ENCODE results near the gene RUNX1. TPM values are rescaled to one million over a fixed set of nuclear protein-coding genes. Genes with fewer than 3 reads are reported as not detected.
"Not testable (repeated sequence)": the region's sequence is repeated elsewhere in the genome, so short reads cannot be mapped to it uniquely, and the experiment has no call there.

RUNX1 gene
- polyA plus RNA-seq, 6 donors from 2014 or later, result 8.8 to 20.7 (median 14.6) TPM

- Mint-ChIP-seq H3K4me1 (peaks cover 13 to 23% (median 16%) of the 10 kb centered on the region in 3 donors), H3K27ac (peak overlapping the region in 3 of 6 donors; percentile 37 to 62 (median 44)), H3K36me3 (peaks cover 8 to 11% of the 10 kb centered on the region in 2 donors)
- not testable (repeated sequence) for ATAC-seq (ENCODE audit: low read depth in 2 of 2); H3K9me3 Mint-ChIP-seq; DNase-seq; H3K4me3 Mint-ChIP-seq; H3K27me3 Mint-ChIP-seq
Observed at GRCh38 chr21:34804584-34804983, 244.5 kb downstream of the RUNX1 start.

GRCh38 chr21:34803782-34804370 is 245.2 kb downstream of the RUNX1 start:
- H3K4me1 Mint-ChIP-seq, result peaks cover 13 to 23% (median 16%) of the 10 kb centered on the region in 3 donors

GRCh38 chr21:34802180-34802899 is 246.8 kb downstream of the RUNX1 start:
- Mint-ChIP-seq H3K9me3 (no peaks in the 10 kb centered on the region), H3K27ac (peak overlapping the region in 4 of 6 donors; percentile 6 to 87 (median 65)), H3K4me3 (no peak overlapping the region), H3K4me1 (peaks cover 13 to 23% (median 16%) of the 10 kb centered on the region in 3 donors), H3K27me3 (no peaks in the 10 kb centered on the region), H3K36me3 (peaks cover 21 to 25% of the 10 kb centered on the region in 2 donors)
- DNase-seq, result no peak
- ATAC-seq (ENCODE audit: low read depth in 2 of 2), result no peak

More at GRCh38 chr21:34803782-34804370, 245.2 kb downstream of the RUNX1 start:
- Mint-ChIP-seq H3K36me3 (peaks cover 14 to 18% of the 10 kb centered on the region in 2 donors), H3K27ac (peak overlapping the region in 4 of 6 donors; percentile 11 to 44 (median 30)), H3K4me3 (no peak overlapping the region), H3K9me3 (no peaks in the 10 kb centered on the region), H3K27me3 (no peaks in the 10 kb centered on the region)
- no peak for ATAC-seq (ENCODE audit: low read depth in 2 of 2)
- no peak for DNase-seq

- H3K36me3 Mint-ChIP-seq, result peaks cover 21% of the 10 kb centered on the region in 2 donors
- H3K27me3 Mint-ChIP-seq, result no peaks in the 10 kb centered on the region
- H3K4me3 Mint-ChIP-seq, result no peak overlapping the region
- H3K27ac Mint-ChIP-seq, result peak overlapping the region in 3 of 6 donors; percentile 6 to 87 (median 69)
- DNase-seq, result peak; percentile 31
- ATAC-seq (ENCODE audit: low read depth in 2 of 2), result peak; percentile 58 to 61
- no peaks in the 10 kb centered on the region for H3K9me3 Mint-ChIP-seq
- H3K4me1 Mint-ChIP-seq, result peaks cover 13 to 23% (median 15%) of the 10 kb centered on the region in 3 donors
Observed at GRCh38 chr21:34801519-34802132, 247.5 kb downstream of the RUNX1 start.

- no peak overlapping the region for H3K27ac Mint-ChIP-seq
- DNase-seq (no peak), ATAC-seq (ENCODE audit: low read depth in 2 of 2) (no peak)
- peaks cover 13 to 23% (median 15%) of the 10 kb centered on the region in 3 donors for H3K4me1 Mint-ChIP-seq
- H3K4me3 Mint-ChIP-seq, result no peak overlapping the region
- H3K9me3 Mint-ChIP-seq, result no peaks in the 10 kb centered on the region
- H3K27me3 Mint-ChIP-seq, result no peaks in the 10 kb centered on the region
- H3K36me3 Mint-ChIP-seq, result peaks cover 19 to 21% of the 10 kb centered on the region in 2 donors
Observed at GRCh38 chr21:34800797-34801518, 248.1 kb downstream of the RUNX1 start.

GRCh38 chr21:34799092-34799491 is 250.0 kb downstream of the RUNX1 start:
- no peak overlapping the region for H3K27ac Mint-ChIP-seq
- no peaks in the 10 kb centered on the region for H3K9me3 Mint-ChIP-seq
- ATAC-seq (ENCODE audit: low read depth in 2 of 2), result no peak
- peaks cover 15 to 21% of the 10 kb centered on the region in 2 donors for H3K36me3 Mint-ChIP-seq
- no peak for DNase-seq
- peaks cover 2 to 10% (median 5%) of the 10 kb centered on the region in 3 donors for H3K4me1 Mint-ChIP-seq
- H3K4me3 Mint-ChIP-seq, result no peak overlapping the region
- H3K27me3 Mint-ChIP-seq, result no peaks in the 10 kb centered on the region

- H3K4me1 Mint-ChIP-seq, result peaks cover 0 to 4% (median 1%) of the 10 kb centered on the region in 3 donors
- no peaks in the 10 kb centered on the region for H3K9me3 Mint-ChIP-seq
- peak overlapping the region in 1 of 6 donors; percentile 33 for H3K27ac Mint-ChIP-seq
- DNase-seq (no peak), ATAC-seq (ENCODE audit: low read depth in 2 of 2) (no peak)
- H3K27me3 Mint-ChIP-seq, result no peaks in the 10 kb centered on the region
- H3K36me3 Mint-ChIP-seq, result peaks cover 15 to 22% of the 10 kb centered on the region in 2 donors
- H3K4me3 Mint-ChIP-seq, result no peak overlapping the region
Observed at GRCh38 chr21:34797921-34798535, 251.1 kb downstream of the RUNX1 start.

GRCh38 chr21:34797201-34797525 is 251.9 kb downstream of the RUNX1 start:
- H3K36me3 Mint-ChIP-seq, result peaks cover 15 to 30% of the 10 kb centered on the region in 2 donors

GRCh38 chr21:34796518-34797200 is 252.4 kb downstream of the RUNX1 start:
- H3K27me3 Mint-ChIP-seq, result no peaks in the 10 kb centered on the region
- H3K4me1 Mint-ChIP-seq, result peaks cover 0 to 1% (median 0%) of the 10 kb centered on the region in 3 donors
- H3K27ac Mint-ChIP-seq, result peak overlapping the region in 2 of 6 donors; percentile 30 to 57
- H3K36me3 Mint-ChIP-seq, result peaks cover 15 to 30% of the 10 kb centered on the region in 2 donors
- H3K4me3 Mint-ChIP-seq, result no peak overlapping the region
- ATAC-seq (ENCODE audit: low read depth in 2 of 2), result no peak
- DNase-seq, result no peak
- H3K9me3 Mint-ChIP-seq, result no peaks in the 10 kb centered on the region

More at GRCh38 chr21:34797201-34797525, 251.9 kb downstream of the RUNX1 start:
- DNase-seq (no peak), ATAC-seq (ENCODE audit: low read depth in 2 of 2) (no peak)
- Mint-ChIP-seq H3K4me1 (peaks cover 0 to 1% (median 0%) of the 10 kb centered on the region in 3 donors), H3K27me3 (no peaks in the 10 kb centered on the region), H3K4me3 (no peak overlapping the region), H3K27ac (peak overlapping the region in 1 of 6 donors; percentile 24), H3K9me3 (no peaks in the 10 kb centered on the region)

GRCh38 chr21:34795548-34796180 is 253.4 kb downstream of the RUNX1 start:
- DNase-seq (no peak), ATAC-seq (ENCODE audit: low read depth in 2 of 2) (no peak)
- no peaks in the 10 kb centered on the region for H3K4me1 Mint-ChIP-seq
- H3K4me3 Mint-ChIP-seq, result no peak overlapping the region
- H3K9me3 Mint-ChIP-seq, result no peaks in the 10 kb centered on the region
- no peaks in the 10 kb centered on the region for H3K27me3 Mint-ChIP-seq
- peaks cover 15 to 30% of the 10 kb centered on the region in 2 donors for H3K36me3 Mint-ChIP-seq
- peak overlapping the region in 3 of 6 donors; percentile 41 to 83 (median 57) for H3K27ac Mint-ChIP-seq

- Mint-ChIP-seq H3K4me3 (no peak overlapping the region), H3K27me3 (no peaks in the 10 kb centered on the region), H3K4me1 (no peaks in the 10 kb centered on the region), H3K36me3 (peaks cover 15 to 30% of the 10 kb centered on the region in 2 donors), H3K9me3 (no peaks in the 10 kb centered on the region), H3K27ac (peak overlapping the region in 2 of 6 donors; percentile 83 to 84)
- no peak for DNase-seq
- no peak for ATAC-seq (ENCODE audit: low read depth in 2 of 2)
Observed at GRCh38 chr21:34795175-34795547, 253.9 kb downstream of the RUNX1 start.

GRCh38 chr21:34794686-34795085 is 254.4 kb downstream of the RUNX1 start:
- Mint-ChIP-seq H3K9me3 (no peaks in the 10 kb centered on the region), H3K36me3 (peaks cover 15 to 30% of the 10 kb centered on the region in 2 donors), H3K4me3 (no peak overlapping the region), H3K27me3 (no peaks in the 10 kb centered on the region), H3K27ac (peak overlapping the region in 4 of 6 donors; percentile 16 to 84 (median 66)), H3K4me1 (no peaks in the 10 kb centered on the region)
- ATAC-seq (ENCODE audit: low read depth in 2 of 2) (no peak), DNase-seq (no peak)

Measured in naive B cell (primary cell).